BLaER1 treated with 17β-estradiol and CSF1 and Interleukin-3, amounts not matched to agents 10 nM and 100 nM (cell line): ENCODE results near the gene LYRM4.

Experiments
- H3K27ac ChIP-seq, 11 experiments: shearing (Covaris generic); formaldehyde crosslinking; 2 replicates each; pipeline ENCODE4 v1.8.1; 2022
- H3K27me3 ChIP-seq, 11 experiments: shearing (Covaris generic); formaldehyde crosslinking; 2 replicates each; pipeline ENCODE4 v1.8.1; 2022
- H3K36me3 ChIP-seq, 11 experiments: shearing (Covaris generic); formaldehyde crosslinking; 2 replicates each; pipeline ENCODE4 v1.8.1; 2022
- H3K4me1 ChIP-seq, 10 experiments: shearing (Covaris generic); formaldehyde crosslinking; 2 replicates each; pipeline ENCODE4 v1.8.1; 2022
- H3K4me2 ChIP-seq, 11 experiments: shearing (Covaris generic); formaldehyde crosslinking; 2 replicates each; pipeline ENCODE4 v1.8.1; 2022
- H3K4me3 ChIP-seq, 10 experiments: shearing (Covaris generic); formaldehyde crosslinking; 2 replicates each; pipeline ENCODE4 v1.8.1; 2022
- H3K9ac ChIP-seq, 11 experiments: shearing (Covaris generic); formaldehyde crosslinking; 2 replicates each; pipeline ENCODE4 v1.8.1; 2022
- H3K9me3 ChIP-seq, 11 experiments: shearing (Covaris generic); formaldehyde crosslinking; replicated peaks in 1 of 11; 2 replicates each; pipeline ENCODE4 v1.8.1; 2022
- H4K20me1 ChIP-seq, 11 experiments: shearing (Covaris generic); formaldehyde crosslinking; 2 replicates each; pipeline ENCODE4 v1.8.1; 2022
- Cebpa-rat ChIP-seq, 11 experiments: shearing (Covaris generic); IDR thresholded peaks; 2 replicates each; pipeline ENCODE4 v1.8.1; 2022

The LYRM4 gene

DNA sequence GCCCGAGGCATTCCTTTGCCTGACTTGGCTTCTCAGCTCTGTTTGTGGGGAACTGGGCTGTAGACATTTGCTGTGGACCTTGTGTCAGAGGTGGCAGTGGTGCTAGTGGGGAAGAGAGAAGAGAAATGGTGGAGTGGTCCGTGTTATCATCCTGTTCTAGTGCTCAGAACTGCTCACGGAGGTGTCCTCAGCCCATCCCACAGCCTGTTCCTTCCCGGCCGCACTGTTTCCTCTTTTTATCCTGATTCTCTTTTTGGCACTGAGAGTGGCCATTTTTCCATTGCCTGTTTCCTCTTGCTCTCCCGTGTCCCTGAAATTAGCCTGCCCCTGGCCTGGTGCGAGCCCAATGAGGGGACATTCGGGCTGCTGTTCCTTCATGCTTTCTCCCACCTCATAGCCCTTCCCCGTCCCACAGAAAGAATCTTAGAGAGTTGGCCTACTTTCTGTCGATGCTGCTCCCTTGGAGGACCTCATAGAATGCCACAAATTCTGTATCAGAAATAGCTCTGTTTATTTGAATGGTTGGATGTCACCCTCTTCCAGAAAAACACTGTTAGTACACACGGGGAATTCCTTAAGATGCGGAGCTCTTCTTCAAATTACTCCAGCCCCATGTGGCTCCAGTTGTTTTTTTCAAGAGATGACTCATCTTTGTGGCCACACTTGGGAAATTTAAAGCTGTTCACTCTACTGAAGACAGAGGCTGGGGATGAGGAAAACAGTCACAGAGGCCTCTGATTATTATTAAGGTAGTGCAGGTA, 26.6 kb upstream of the LYRM4 start:
- no peak overlapping the region for H3K27ac ChIP-seq
- H3K4me2 ChIP-seq = peak overlapping the region in 6 of 11 experiments; percentile 12 to 61 (median 46); a peak in 13 of 22 replicates
- H3K9me3 ChIP-seq = peaks cover 0 to 6% (median 0%) of the 10 kb centered on the region in 11 experiments; a peak in 2 of 22 replicates
- no peaks in the 10 kb centered on the region for H3K27me3 ChIP-seq
- H3K36me3 ChIP-seq = 0 out of 22 replicates have a peak, but pooled peaks cover 0 to 4% (median 0%) of the 10 kb centered on the region in 11 experiments
- TF ChIP-seq Cebpa-rat (IDR thresholded peaks at IDR 0.05) = no peak
- H3K4me1 ChIP-seq = peaks cover 12 to 33% (median 20%) of the 10 kb centered on the region in 10 experiments
- peaks cover 0 to 39% (median 14%) of the 10 kb centered on the region in 11 experiments; a peak in 12 of 22 replicates for H4K20me1 ChIP-seq
- H3K4me3 ChIP-seq = no peak overlapping the region
- no peak overlapping the region for H3K9ac ChIP-seq

DNA sequence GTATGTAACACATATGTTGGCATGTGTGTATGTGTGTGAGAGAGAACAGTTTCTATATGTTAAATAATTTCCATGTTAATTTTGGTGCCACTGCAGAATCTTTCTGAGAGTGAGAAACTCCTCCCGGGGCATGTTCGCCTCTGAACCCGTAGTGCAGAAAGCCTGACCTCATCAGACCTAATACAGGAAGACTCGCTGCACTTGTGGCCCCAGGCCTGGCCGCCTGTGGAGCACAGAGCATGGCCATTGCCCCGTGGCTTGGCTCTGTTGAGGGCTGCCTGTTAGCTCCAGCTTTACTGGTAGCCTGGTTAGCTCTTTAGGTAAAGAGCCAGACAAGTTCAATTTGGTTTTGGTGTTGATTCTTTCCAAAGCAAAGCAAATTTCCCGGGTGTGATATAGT, 26.0 kb upstream of the LYRM4 start:
- TF ChIP-seq Cebpa-rat (IDR thresholded peaks at IDR 0.05) = no peak
- Histone ChIP-seq H3K9ac (no peak overlapping the region), H3K4me3 (no peak overlapping the region), H3K27ac (no peak overlapping the region), H3K36me3 (0 out of 22 replicates have a peak, but pooled peaks cover 0 to 4% (median 0%) of the 10 kb centered on the region in 11 experiments), H3K27me3 (no peaks in the 10 kb centered on the region), H3K4me1 (peaks cover 12 to 33% (median 20%) of the 10 kb centered on the region in 10 experiments), H3K4me2 (peak overlapping the region in 5 of 11 experiments; percentile 39 to 61 (median 49); a peak in 9 of 22 replicates), H3K9me3 (peaks cover 0 to 6% (median 0%) of the 10 kb centered on the region in 11 experiments; a peak in 2 of 22 replicates), H4K20me1 (peaks cover 0 to 39% (median 14%) of the 10 kb centered on the region in 11 experiments; a peak in 12 of 22 replicates)

- peaks cover 8 to 30% (median 16%) of the 10 kb centered on the region in 10 experiments for H3K4me1 ChIP-seq
- no peak overlapping the region for H3K9ac ChIP-seq
- no peaks in the 10 kb centered on the region for H3K27me3 ChIP-seq
- peaks cover 0 to 39% (median 14%) of the 10 kb centered on the region in 11 experiments; a peak in 12 of 22 replicates for H4K20me1 ChIP-seq
- H3K36me3 ChIP-seq = 0 out of 22 replicates have a peak, but pooled peaks cover 0 to 4% (median 0%) of the 10 kb centered on the region in 11 experiments
- H3K9me3 ChIP-seq = peaks cover 0 to 6% (median 0%) of the 10 kb centered on the region in 11 experiments; a peak in 2 of 22 replicates
- H3K4me2 ChIP-seq = no peak overlapping the region
- no peak overlapping the region for H3K27ac ChIP-seq
- no peak overlapping the region for H3K4me3 ChIP-seq
- no peak for TF ChIP-seq Cebpa-rat (IDR thresholded peaks at IDR 0.05)
Measured at GRCh38 chr6:5285526-5285925, 24.8 kb upstream of the LYRM4 start.

GRCh38 chr6:5285081-5285480, 24.3 kb upstream of the LYRM4 start:
- no peaks in the 10 kb centered on the region for H3K27me3 ChIP-seq
- no peak overlapping the region for H3K27ac ChIP-seq
- H3K9ac ChIP-seq = no peak overlapping the region
- TF ChIP-seq Cebpa-rat (IDR thresholded peaks at IDR 0.05) = no peak
- 0 out of 22 replicates have a peak, but pooled peaks cover 0 to 4% (median 0%) of the 10 kb centered on the region in 11 experiments for H3K36me3 ChIP-seq
- H3K4me2 ChIP-seq = no peak overlapping the region
- H4K20me1 ChIP-seq = peaks cover 0 to 39% (median 14%) of the 10 kb centered on the region in 11 experiments; a peak in 12 of 22 replicates
- peaks cover 0 to 6% (median 0%) of the 10 kb centered on the region in 11 experiments; a peak in 2 of 22 replicates for H3K9me3 ChIP-seq
- H3K4me1 ChIP-seq = peaks cover 3 to 25% (median 16%) of the 10 kb centered on the region in 10 experiments; a peak in 19 of 20 replicates
- H3K4me3 ChIP-seq = no peak overlapping the region

- peaks cover 0 to 29% (median 12%) of the 10 kb centered on the region in 11 experiments; a peak in 11 of 22 replicates for H4K20me1 ChIP-seq
- H3K27me3 ChIP-seq = no peaks in the 10 kb centered on the region
- H3K4me2 ChIP-seq = no peak overlapping the region
- H3K27ac ChIP-seq = no peak overlapping the region
- no peak overlapping the region for H3K9ac ChIP-seq
- H3K4me1 ChIP-seq = peaks cover 5 to 26% (median 10%) of the 10 kb centered on the region in 10 experiments; a peak in 19 of 20 replicates
- TF ChIP-seq Cebpa-rat (IDR thresholded peaks at IDR 0.05) = no peak
- no peaks in the 10 kb centered on the region for H3K9me3 ChIP-seq
- H3K4me3 ChIP-seq = no peak overlapping the region
- peaks cover 0 to 7% (median 0%) of the 10 kb centered on the region in 11 experiments; a peak in 3 of 22 replicates for H3K36me3 ChIP-seq
Measured at GRCh38 chr6:5282191-5282623, 21.5 kb upstream of the LYRM4 start.

GRCh38 chr6:5280920-5281319, 20.2 kb upstream of the LYRM4 start:
- no peaks in the 10 kb centered on the region for H3K27me3 ChIP-seq
- no peaks in the 10 kb centered on the region for H3K9me3 ChIP-seq
- H3K36me3 ChIP-seq = peaks cover 0 to 7% (median 0%) of the 10 kb centered on the region in 11 experiments; a peak in 3 of 22 replicates
- H3K4me1 ChIP-seq = peaks cover 0 to 21% (median 10%) of the 10 kb centered on the region in 10 experiments; a peak in 11 of 20 replicates
- no peak overlapping the region for H3K4me3 ChIP-seq
- TF ChIP-seq Cebpa-rat (IDR thresholded peaks at IDR 0.05) = no peak
- peaks cover 0 to 19% (median 10%) of the 10 kb centered on the region in 11 experiments; a peak in 8 of 22 replicates for H4K20me1 ChIP-seq
- H3K9ac ChIP-seq = no peak overlapping the region
- no peak overlapping the region for H3K27ac ChIP-seq
- H3K4me2 ChIP-seq = no peak overlapping the region

DNA sequence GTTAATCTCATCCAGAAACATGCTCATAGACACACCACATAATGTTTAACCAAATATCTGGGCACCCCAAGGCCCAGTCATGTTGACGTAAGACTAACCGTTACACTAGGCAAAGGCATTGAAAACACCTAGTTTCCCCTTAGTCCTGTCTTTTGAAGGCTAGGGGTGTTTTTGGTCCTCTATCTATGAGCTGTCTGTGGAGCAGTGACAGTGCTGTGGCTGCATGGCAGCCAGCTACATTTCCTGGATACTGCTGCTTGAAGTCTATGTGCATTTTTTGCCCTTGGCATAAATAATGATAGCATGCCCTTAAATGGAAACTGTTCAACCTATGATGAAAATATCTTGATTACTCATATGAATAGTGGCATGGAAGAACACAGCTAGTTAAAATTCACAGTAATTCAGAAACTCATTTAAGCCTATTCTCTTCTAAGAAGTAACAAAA, 19.2 kb upstream of the LYRM4 start:
- Histone ChIP-seq H3K4me3 (no peak overlapping the region), H3K9ac (no peak overlapping the region), H3K4me2 (no peak overlapping the region), H3K4me1 (peaks cover 0 to 21% (median 10%) of the 10 kb centered on the region in 10 experiments; a peak in 12 of 20 replicates), H4K20me1 (peaks cover 0 to 10% (median 5%) of the 10 kb centered on the region in 11 experiments; a peak in 7 of 22 replicates), H3K27me3 (no peaks in the 10 kb centered on the region), H3K9me3 (no peaks in the 10 kb centered on the region), H3K36me3 (peaks cover 0 to 7% (median 0%) of the 10 kb centered on the region in 11 experiments; a peak in 3 of 22 replicates), H3K27ac (no peak overlapping the region)
- TF ChIP-seq Cebpa-rat (IDR thresholded peaks at IDR 0.05) = no peak

- no peaks in the 10 kb centered on the region for H3K27me3 ChIP-seq
- no peak overlapping the region for H3K27ac ChIP-seq
- H3K4me1 ChIP-seq = peaks cover 10 to 33% (median 16%) of the 10 kb centered on the region in 10 experiments; a peak in 19 of 20 replicates
- H3K9me3 ChIP-seq = no peaks in the 10 kb centered on the region
- no peak overlapping the region for H3K4me3 ChIP-seq
- H3K4me2 ChIP-seq = peak overlapping the region in 4 of 11 experiments; percentile 1 to 28 (median 10); a peak in 4 of 22 replicates
- no peak overlapping the region for H3K9ac ChIP-seq
- peaks cover 0 to 11% (median 0%) of the 10 kb centered on the region in 11 experiments; a peak in 5 of 22 replicates for H4K20me1 ChIP-seq
- no peak for TF ChIP-seq Cebpa-rat (IDR thresholded peaks at IDR 0.05)
- peaks cover 0 to 13% (median 0%) of the 10 kb centered on the region in 11 experiments; a peak in 4 of 22 replicates for H3K36me3 ChIP-seq
Measured at GRCh38 chr6:5278565-5279120, 17.9 kb upstream of the LYRM4 start.
